Activated T-cell treated with anti-CD3 and anti-CD28 coated beads for 1 hour (primary cell): ENCODE results near the gene FBF1.
"Not testable (repeated sequence)": the region's sequence is repeated elsewhere in the genome, so short reads cannot be mapped to it uniquely, and the experiment has no call there.

Experiments used
- DNase-seq: peaks from one replicate; pipeline ENCODE4 v3.0.0-alpha.2; 2020; ENCODE audit warnings: low read depth

The FBF1 gene

GRCh38 chr17:75875182-75875939 lies 65.5 kb downstream of the FBF1 start:
- no peak for DNase-seq

- DNase-seq, result no peak
These were observed 66.3 kb downstream of the FBF1 start for GRCh38 chr17:75874323-75875181.

GRCh38 chr17:75873587-75874322 lies 67.1 kb downstream of the FBF1 start:
- DNase-seq, result no peak

GRCh38 chr17:75872434-75873351 lies 68.1 kb downstream of the FBF1 start:
- DNase-seq, result peak; percentile 56

GRCh38 chr17:75870228-75870627 lies 70.6 kb downstream of the FBF1 start:
- not testable (repeated sequence) for DNase-seq

GRCh38 chr17:75869282-75870141 lies 71.3 kb downstream of the FBF1 start:
- no peak for DNase-seq

- not testable (repeated sequence) for DNase-seq
These were observed 72.0 kb downstream of the FBF1 start for GRCh38 chr17:75868730-75869281.

- not testable (repeated sequence) for DNase-seq
These were observed 75.2 kb downstream of the FBF1 start for GRCh38 chr17:75865404-75866188.

- not testable (repeated sequence) for DNase-seq
These were observed 76.0 kb downstream of the FBF1 start for GRCh38 chr17:75864887-75865286.

- DNase-seq, result no peak
These were observed 76.4 kb downstream of the FBF1 start for GRCh38 chr17:75864448-75864871.

GRCh38 chr17:75861927-75862317 lies 78.9 kb downstream of the FBF1 start:
- no peak for DNase-seq
